NCI-H2107 treated with DMSO at 0.1 percent for 48 hours (cell line): ENCODE measurements around the gene MAEA.
"Not testable (repeated sequence)": the region's sequence is repeated elsewhere in the genome, so short reads cannot be mapped to it uniquely, and the experiment has no call there.

Experiments
- DNase-seq: peaks from one replicate; lab custom pipeline; 2025; ENCODE audit not compliant: unreplicated experiment; lab: John Stamatoyannopoulos, UW

MAEA gene

GRCh38 chr4:1333256-1333655 is 43.6 kb downstream of the MAEA start:
- no peak for DNase-seq

GRCh38 chr4:1333851-1334578 is 44.3 kb downstream of the MAEA start:
- not testable (repeated sequence) for DNase-seq

- DNase-seq, result no peak
Measured at GRCh38 chr4:1334579-1334895, 44.8 kb downstream of the MAEA start.

GRCh38 chr4:1335193-1335883 is 45.6 kb downstream of the MAEA start:
- DNase-seq, result not testable (repeated sequence)

GRCh38 chr4:1336088-1336491 is 46.4 kb downstream of the MAEA start:
- DNase-seq, result no peak

GRCh38 chr4:1337376-1337831 is 47.7 kb downstream of the MAEA start:
- DNase-seq, result no peak

- no peak for DNase-seq
Measured at GRCh38 chr4:1337951-1338751, 48.5 kb downstream of the MAEA start.

- no peak for DNase-seq
Measured at GRCh38 chr4:1338752-1339414, 49.2 kb downstream of the MAEA start.

- no peak for DNase-seq
Measured at GRCh38 chr4:1339489-1339888, 49.8 kb downstream of the MAEA start.

GRCh38 chr4:1340181-1340747 is 50.6 kb downstream of the MAEA start:
- DNase-seq, result no peak

- DNase-seq, result no peak
Measured at GRCh38 chr4:1340861-1341260, 51.2 kb downstream of the MAEA start.

GRCh38 chr4:1342003-1342402 is 52.3 kb downstream of the MAEA start:
- DNase-seq, result no peak

GRCh38 chr4:1344696-1345095 is 55.0 kb downstream of the MAEA start:
- DNase-seq, result no peak

- no peak for DNase-seq
Measured at GRCh38 chr4:1345903-1346780, 56.5 kb downstream of the MAEA start.

GRCh38 chr4:1346781-1347409 is 57.2 kb downstream of the MAEA start, which contains the start of gene UVSSA:
Gene UVSSA, plus strand, starts transcription at chr4:1347208. Its CDS starts 884 bp downstream, at chr4:1348092.
- DNase-seq, result peak; percentile 76

- DNase-seq, result no peak
Measured at GRCh38 chr4:1347410-1347864, 57.7 kb downstream of the MAEA start.

GRCh38 chr4:1348014-1348513 is 58.4 kb downstream of the MAEA start:
- DNase-seq, result no peak

GRCh38 chr4:1348746-1349145 is 59.1 kb downstream of the MAEA start:
- DNase-seq, result no peak
